ENCODE measurements around the gene PTOV1.

The PTOV1 gene

GRCh38 chr19:49861107-49861506, 10.1 kb downstream of the PTOV1 start:
- peak in 2 of 3 experiments; percentile 31 to 49 for DNase-seq

GRCh38 chr19:49861541-49862378, 10.8 kb downstream of the PTOV1 start:
- peak; percentile 34 to 75 (median 40) for DNase-seq

GRCh38 chr19:49862391-49863253, 11.7 kb downstream of the PTOV1 start:
- peak in 1 of 3 experiments; percentile 23 for DNase-seq

GRCh38 chr19:49863254-49863934, 12.4 kb downstream of the PTOV1 start:
- DNase-seq = no peak

- no peak for DNase-seq
Measured at GRCh38 chr19:49863935-49864320, 13.0 kb downstream of the PTOV1 start.

- no peak for DNase-seq
Measured at GRCh38 chr19:49864890-49865289, 13.9 kb downstream of the PTOV1 start.

- DNase-seq = peak; percentile 93 to 97 (median 96)
Measured at GRCh38 chr19:49866933-49867782, 16.2 kb downstream of the PTOV1 start, which contains the start of gene PNKP. TSS of gene PNKP (minus strand) at chr19:49867576. CDS start at chr19:49867204, 372 bp downstream.

- DNase-seq = no peak
Measured at GRCh38 chr19:49869009-49869483, 18.1 kb downstream of the PTOV1 start.

GRCh38 chr19:49869484-49870308, 18.7 kb downstream of the PTOV1 start:
- peak; percentile 96 to 100 (median 99) for DNase-seq

GRCh38 chr19:49870309-49870901, 19.4 kb downstream of the PTOV1 start:
- no peak for DNase-seq

GRCh38 chr19:49871349-49871985, 20.5 kb downstream of the PTOV1 start:
- DNase-seq = no peak

- DNase-seq = no peak
Measured at GRCh38 chr19:49872245-49873128, 21.5 kb downstream of the PTOV1 start.

GRCh38 chr19:49873129-49873521, 22.2 kb downstream of the PTOV1 start:
- no peak for DNase-seq

GRCh38 chr19:49873834-49874233, 22.9 kb downstream of the PTOV1 start:
- no peak for DNase-seq

- no peak for DNase-seq
Measured at GRCh38 chr19:49874503-49875157, 23.7 kb downstream of the PTOV1 start.

GRCh38 chr19:49875177-49875576, 24.2 kb downstream of the PTOV1 start:
- DNase-seq = no peak

- DNase-seq = peak; percentile 49 to 70 (median 50)
Measured at GRCh38 chr19:49875857-49876421, 25.0 kb downstream of the PTOV1 start.

- DNase-seq = peak; percentile 96 to 99 (median 99)
Measured at GRCh38 chr19:49876422-49877019, 25.6 kb downstream of the PTOV1 start.
